ENCODE data around the gene ENG.

Gene ENG

GRCh38 chr9:127812936-127813675 lies 41.4 kb downstream of the ENG start:
- DNase-seq = no peak

DNA sequence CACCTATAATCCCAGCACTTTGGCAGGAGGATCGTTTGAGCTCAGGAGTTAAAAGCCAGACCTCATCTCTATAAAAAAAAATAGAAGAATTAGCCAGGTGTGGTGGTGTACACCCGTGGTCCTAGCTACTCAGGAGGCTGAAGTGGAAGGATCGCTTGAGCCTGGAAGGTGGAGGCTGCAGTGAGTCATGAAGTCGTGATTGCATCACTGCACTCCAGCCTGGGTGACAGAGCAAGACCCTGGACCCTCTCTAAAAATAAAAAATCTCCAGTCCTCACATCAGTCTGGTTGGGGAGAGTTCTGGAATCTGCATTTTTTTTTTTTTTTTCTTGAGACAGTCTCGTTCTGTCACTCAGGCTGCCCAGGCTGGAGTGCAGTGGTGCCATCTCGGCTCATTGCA lies 42.4 kb downstream of the ENG start:
- no peak for DNase-seq

DNA sequence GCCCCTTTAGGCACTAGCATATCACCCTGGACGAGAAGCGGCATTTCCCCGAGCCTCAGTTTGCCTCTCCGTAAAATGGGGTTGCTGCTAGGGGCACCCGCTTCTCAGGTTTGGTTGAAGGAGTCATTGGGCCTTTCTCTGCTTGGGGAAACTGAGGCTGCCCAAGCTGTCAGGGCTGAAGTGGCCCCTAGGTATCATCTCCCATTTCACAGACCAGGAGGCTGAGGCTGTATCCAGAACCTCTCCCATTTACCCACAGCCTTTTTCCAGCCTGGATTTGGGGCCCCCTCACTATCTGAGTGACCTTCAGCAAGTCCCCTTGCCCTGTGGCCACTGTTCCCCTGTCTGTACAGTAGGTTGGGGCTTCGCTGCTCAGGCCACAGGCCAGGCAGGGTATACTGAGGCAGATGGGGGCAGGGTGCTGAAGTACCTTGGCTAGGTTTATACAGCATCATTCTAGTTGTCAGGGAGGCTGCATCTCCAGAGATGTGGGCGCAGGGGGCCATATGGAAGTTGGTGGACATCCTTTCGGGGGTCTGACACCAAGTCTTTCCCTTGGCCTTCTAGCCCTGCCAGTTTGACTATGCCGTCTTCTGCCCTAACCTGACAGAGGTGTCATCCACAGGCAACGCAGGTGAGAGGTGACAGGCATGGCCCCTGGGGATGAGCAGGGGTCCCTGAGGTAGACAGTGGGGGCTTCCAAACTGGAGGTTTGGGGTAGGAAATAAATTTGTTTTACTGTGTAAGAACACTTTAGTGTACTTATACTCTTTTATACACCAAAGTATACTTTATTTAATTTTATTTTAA lies 43.9 kb downstream of the ENG start:
- DNase-seq = no peak

- DNase-seq = no peak
Measured at GRCh38 chr9:127809540-127810377, 44.7 kb downstream of the ENG start.

DNA sequence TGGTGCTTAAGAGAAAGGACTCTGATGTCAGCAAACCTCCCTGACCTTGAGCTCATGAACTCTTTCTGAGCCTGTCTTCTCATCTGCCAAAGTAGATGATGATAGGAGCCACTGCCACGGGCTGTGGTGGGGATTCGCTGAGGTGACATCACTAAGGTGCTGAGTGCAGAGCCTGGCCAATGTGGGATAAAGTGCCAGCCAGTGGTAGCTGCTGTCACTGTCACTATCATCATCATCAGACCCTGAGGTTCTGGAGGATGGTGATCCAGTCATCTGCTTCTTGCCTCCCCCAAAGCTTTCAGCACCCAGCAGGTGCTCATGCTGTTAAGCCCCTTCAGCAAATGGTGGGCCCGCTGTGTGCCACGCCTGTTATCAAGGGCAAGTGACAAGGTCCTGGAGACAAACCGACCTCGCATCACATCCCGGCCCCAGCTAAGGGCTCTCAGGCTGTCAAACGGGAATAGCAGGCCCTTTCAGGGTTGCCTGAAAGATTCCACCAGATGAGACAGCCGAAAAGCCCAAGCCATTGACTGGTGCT lies 45.4 kb downstream of the ENG start:
- no peak for DNase-seq

DNA sequence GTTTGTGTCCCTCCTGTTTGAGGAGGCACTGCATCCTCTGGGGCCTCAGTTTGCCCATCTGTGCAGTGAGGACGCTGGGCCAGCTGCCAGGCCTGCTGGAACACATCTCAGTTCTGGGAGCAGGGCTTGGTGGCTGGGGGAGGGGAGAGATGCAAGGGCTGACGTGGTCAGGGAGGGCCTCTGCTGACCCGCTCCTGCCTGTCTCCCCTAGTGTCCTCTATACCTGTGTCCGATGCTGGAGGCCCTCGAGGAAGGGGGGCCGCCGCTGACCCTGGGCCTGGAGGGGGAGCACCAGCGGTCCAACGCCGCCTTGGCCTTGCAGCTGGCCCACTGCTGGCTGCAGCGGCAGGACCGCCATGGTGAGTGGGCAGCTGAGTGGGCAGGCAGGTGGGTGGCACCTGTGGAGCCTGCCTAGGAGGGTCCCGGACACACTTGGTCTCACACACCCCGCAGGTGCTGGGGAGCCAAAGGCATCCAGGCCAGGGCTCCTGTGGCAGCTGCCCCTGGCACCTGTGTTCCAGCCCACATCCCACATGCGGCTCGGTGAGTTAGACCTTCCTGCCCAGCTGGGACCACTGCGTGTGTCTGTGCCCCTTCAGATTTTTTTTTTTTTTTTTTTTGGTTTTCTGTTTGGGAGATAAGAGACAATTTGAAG lies 46.0 kb downstream of the ENG start:
- DNase-seq = no peak

GRCh38 chr9:127806871-127807270 lies 47.6 kb downstream of the ENG start:
- DNase-seq = no peak

DNA sequence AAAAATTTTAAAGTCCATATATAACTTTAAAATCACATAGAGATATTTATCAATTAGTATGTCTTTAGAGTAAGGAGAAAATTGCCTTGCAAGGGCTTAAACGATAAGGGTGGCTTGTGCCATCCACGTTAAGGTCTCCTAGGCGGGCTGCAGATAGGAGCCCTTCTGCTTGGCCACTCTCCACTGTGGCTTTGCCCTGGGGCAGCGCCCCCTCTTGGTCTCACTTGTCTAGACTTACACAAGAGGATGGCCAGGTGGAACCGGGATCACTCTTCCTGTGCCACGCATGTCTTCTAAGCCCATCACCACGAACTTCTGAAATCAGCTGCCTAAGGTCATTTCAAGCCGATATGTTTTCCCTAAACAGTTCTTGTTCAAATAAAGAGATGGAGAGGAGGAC lies 48.8 kb downstream of the ENG start:
- DNase-seq = peak; percentile 51 to 60

GRCh38 chr9:127803507-127804352 lies 50.7 kb downstream of the ENG start:
- peak in 1 of 2 experiments; percentile 44 for DNase-seq

- DNase-seq = peak; percentile 86 to 88
Measured at GRCh38 chr9:127802576-127803443, 51.6 kb downstream of the ENG start, which contains the start of gene FPGS. Gene FPGS (plus strand): TSS chr9:127802882. CDS start chr9:127802925, 43 bp downstream.

- no peak for DNase-seq
Measured at GRCh38 chr9:127801955-127802575, 52.4 kb downstream of the ENG start.

DNA sequence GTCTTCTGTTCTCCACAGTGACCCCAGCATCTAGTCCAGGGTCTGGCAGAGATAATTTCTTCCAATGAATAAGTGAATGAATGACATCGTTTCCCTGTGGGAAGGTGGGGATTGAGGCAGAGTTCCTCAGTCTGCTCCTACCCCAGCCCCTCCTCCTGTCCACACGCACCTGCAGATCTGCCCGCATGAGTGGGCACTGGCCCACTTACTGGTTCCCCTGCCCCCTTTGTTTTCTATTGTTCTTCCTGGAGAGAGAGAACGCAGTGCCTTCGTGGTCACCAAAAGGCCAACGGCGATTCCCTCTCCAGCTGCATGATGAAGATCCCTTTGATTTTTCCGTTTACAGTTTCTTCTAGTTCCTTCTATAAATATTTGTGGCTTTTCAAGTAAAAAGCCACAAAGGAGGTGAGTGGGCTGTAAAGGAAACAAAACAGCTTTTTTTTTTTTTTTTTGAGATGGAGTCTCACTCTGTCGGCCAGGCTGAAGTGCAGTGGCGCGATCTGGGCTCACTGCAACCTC lies 57.5 kb downstream of the ENG start:
- no peak for DNase-seq

GRCh38 chr9:127796225-127796813 lies 58.1 kb downstream of the ENG start:
- no peak for DNase-seq

DNA sequence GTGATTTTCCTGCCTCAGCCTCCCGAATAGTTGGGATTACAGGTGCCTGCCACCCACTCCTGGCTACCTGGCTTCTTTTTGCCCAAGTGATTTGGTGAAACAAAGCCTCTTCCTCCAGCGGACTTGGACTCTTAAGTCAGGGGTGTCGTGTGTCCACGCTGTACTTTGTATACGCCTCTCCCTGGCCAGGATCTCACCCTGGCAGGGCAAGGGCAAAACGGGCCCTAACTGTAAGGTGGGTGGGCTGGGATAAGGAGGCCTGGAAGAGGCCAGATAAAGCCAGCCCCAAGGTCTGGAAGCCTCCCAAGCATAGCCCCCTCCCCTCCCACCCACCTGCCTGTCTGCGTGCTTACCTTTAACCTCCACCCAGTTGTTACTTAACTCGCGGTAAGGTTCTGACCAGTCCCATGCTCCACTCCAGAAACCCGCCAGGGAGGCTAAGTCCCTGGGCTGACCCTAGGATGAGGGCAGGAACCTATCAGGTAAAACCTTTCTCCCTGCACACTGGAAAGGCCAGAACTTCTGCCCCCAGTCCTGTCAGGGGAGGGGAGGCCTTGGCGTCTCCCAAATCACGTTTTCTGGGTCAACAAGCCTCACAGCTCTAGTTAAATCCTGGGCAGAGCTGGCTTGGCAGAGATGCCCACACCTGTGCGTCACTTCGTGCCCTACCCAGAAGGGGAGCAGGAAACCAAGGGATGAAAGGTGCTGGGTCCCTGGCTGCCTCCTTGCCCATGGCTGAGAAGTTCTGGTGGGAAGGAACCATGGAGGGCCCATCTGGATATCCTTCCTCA lies 60.3 kb downstream of the ENG start:
- no peak for DNase-seq

GRCh38 chr9:127793093-127793708 lies 61.3 kb downstream of the ENG start:
- no peak for DNase-seq

- no peak for DNase-seq
Measured at GRCh38 chr9:127792417-127793031, 61.9 kb downstream of the ENG start.

DNA sequence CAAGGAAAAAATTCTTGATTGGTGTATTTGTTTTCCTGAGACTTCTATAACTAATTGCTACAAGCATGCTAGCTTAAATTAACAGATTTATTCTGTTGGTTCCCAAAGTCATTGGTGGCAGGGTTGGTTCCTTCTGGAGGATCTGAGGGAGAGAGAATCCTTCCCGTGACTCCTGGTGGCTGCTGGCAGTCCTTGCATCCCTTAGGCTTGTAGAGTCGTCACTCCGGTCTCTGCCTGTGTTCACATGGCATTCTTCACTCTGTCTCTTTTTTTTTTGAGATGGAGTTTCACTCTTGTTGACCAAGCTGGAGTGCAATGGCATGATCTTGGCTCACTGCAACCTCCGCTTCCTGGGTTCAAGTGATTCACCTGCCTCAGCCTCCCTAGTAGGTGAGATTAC lies 63.4 kb downstream of the ENG start:
- no peak for DNase-seq
